B cell (primary cell): ENCODE data around the gene MS4A4E. TPM values are rescaled to one million over a fixed set of nuclear protein-coding genes. Genes with fewer than 3 reads are reported as not detected.

Experiments
- ATAC-seq: fragments of 200-7000 bp; cut with Tn5 transposase; one replicate; pipeline ENCODE4 v1.10.0; 2021; ENCODE audit warnings: low read depth, mild to moderate bottlenecking, moderate number of reproducible peaks, moderate library complexity
- CTCF ChIA-PET: fragments of 350-600 bp; sonication (Branson Sonifier 250); formaldehyde crosslinking; loops from one replicate; lab custom pipeline; 2021; ENCODE audit warnings: antibody characterized with exemption, inconsistent platforms; lab: Charles Lee
- POLR2A ChIA-PET: fragments of 350-600 bp; sonication (Branson Sonifier 250); formaldehyde crosslinking; loops from one replicate; lab custom pipeline; 2021; ENCODE audit warnings: antibody characterized with exemption; lab: Charles Lee
- DNase-seq: peaks from one replicate; pipeline ENCODE4 v3.0.0; 2013
- H2AFZ ChIP-seq: 2 replicates; pipeline ENCODE4 v1.6.1; 2012; ENCODE audit warnings: mild to moderate bottlenecking, low read depth, low read length; ENCODE audit not compliant: insufficient read depth, poor library complexity, severe bottlenecking
- H3K27ac ChIP-seq, 2 donors: 1 replicate in 1 of 2; 2 replicates in 1 of 2; pipeline ENCODE4 v1.5.1; 2012 to 2013; ENCODE audit warnings: low read length in 2 of 2, mild to moderate bottlenecking in 2 of 2, moderate library complexity in 1 of 2
- H3K27me3 ChIP-seq, 4 experiments: fragments of 200-600 bp in 1 of 4; sonication (generic) in 1 of 4; replicated peaks in 1 of 4; 1 replicate in 2 of 4; 2 replicates in 2 of 4; pipeline versions ENCODE4 v1.6.1 to v1.7.0; 2013 to 2016; ENCODE audit warnings: low read length in 3 of 4, mild to moderate bottlenecking in 2 of 4, mixed read lengths in 1 of 4, moderate library complexity in 1 of 4; ENCODE audit not compliant: insufficient read depth in 4 of 4, control insufficient read depth in 3 of 4; ENCODE audit errors: control extremely low read depth in 1 of 4
- H3K36me3 ChIP-seq, 2 experiments: replicated peaks in 1 of 2; 1 replicate in 1 of 2; 2 replicates in 1 of 2; pipeline versions ENCODE4 v1.6.1 to v1.7.1; 2013; ENCODE audit warnings: low read length in 1 of 2; ENCODE audit not compliant: insufficient read depth in 2 of 2, control insufficient read depth in 1 of 2; ENCODE audit errors: control extremely low read depth in 1 of 2, extremely low read depth in 1 of 2
- H3K4me1 ChIP-seq, 2 donors: fragments of 200-600 bp in 1 of 2; sonication (generic) in 1 of 2; 1 replicate in 1 of 2; 2 replicates in 1 of 2; pipeline versions ENCODE4 v1.5.1 to v1.6.1; 2013 to 2017; ENCODE audit warnings: low read length in 2 of 2; ENCODE audit not compliant: control insufficient read depth in 2 of 2, insufficient read depth in 2 of 2
- H3K4me2 ChIP-seq: replicated peaks from 2 replicates; pipeline ENCODE3; 2012; ENCODE audit warnings: mild to moderate bottlenecking, low read depth, low read length; ENCODE audit not compliant: poor library complexity, severe bottlenecking
- H3K4me3 ChIP-seq, 5 experiments: fragments of 200-600 bp in 1 of 5; sonication (generic) in 1 of 5; 1 replicate in 3 of 5; 2 replicates in 2 of 5; pipeline versions ENCODE4 v1.5.1 to v1.7.0; 2011 to 2016; ENCODE audit warnings: low read length in 4 of 5, mild to moderate bottlenecking in 4 of 5, low read depth in 2 of 5, control low read depth in 1 of 5, moderate library complexity in 1 of 5; ENCODE audit not compliant: insufficient read depth in 1 of 5; ENCODE audit errors: control extremely low read depth in 1 of 5, extremely low read depth in 1 of 5
- H3K79me2 ChIP-seq: fragments of 200-600 bp; sonication (generic); one replicate; pipeline ENCODE4 v1.6.0; 2016; ENCODE audit warnings: low read length; ENCODE audit not compliant: control insufficient read depth, insufficient read depth
- H3K9ac ChIP-seq: fragments of 200-600 bp; sonication (generic); 2 replicates; pipeline ENCODE4 v1.6.1; 2017; ENCODE audit warnings: mild to moderate bottlenecking, low read length, moderate library complexity
- H3K9me3 ChIP-seq, 3 donors: one replicate each; pipeline versions ENCODE4 v1.6.1 to v1.7.1; 2013; ENCODE audit warnings: low read length in 2 of 3; ENCODE audit not compliant: control insufficient read depth in 2 of 3, insufficient read depth in 1 of 3; ENCODE audit errors: control extremely low read depth in 1 of 3
- H4K20me1 ChIP-seq: 2 replicates; pipeline ENCODE4 v1.6.0; 2012; ENCODE audit warnings: mild to moderate bottlenecking, low read length; ENCODE audit not compliant: insufficient read depth, control insufficient read depth, poor library complexity, severe bottlenecking
- H3K27ac Mint-ChIP-seq: one replicate; pipeline ENCODE4 v1.8.0; 2021; ENCODE audit warnings: mixed read lengths
- H3K27me3 Mint-ChIP-seq: one replicate; pipeline ENCODE4 v1.8.0; 2021; ENCODE audit warnings: mixed read lengths
- H3K4me1 Mint-ChIP-seq: one replicate; pipeline ENCODE4 v1.8.0; 2021; ENCODE audit warnings: mixed read lengths
- H3K4me3 Mint-ChIP-seq: one replicate; pipeline ENCODE4 v1.8.0; 2021; ENCODE audit warnings: mixed read lengths
- H3K9me3 Mint-ChIP-seq: one replicate; pipeline ENCODE4 v1.8.0; 2022; ENCODE audit warnings: mixed read lengths; ENCODE audit not compliant: insufficient read depth
- EZH2 ChIP-seq: IDR thresholded peaks from 2 replicates; pipeline ENCODE4 v1.6.1; 2012; ENCODE audit warnings: borderline replicate concordance, low read depth, mild to moderate bottlenecking, moderate library complexity, low read length; ENCODE audit not compliant: insufficient read depth, poor library complexity, severe bottlenecking
- WGBS: methylation state at CpG from one replicate; pipeline ENCODE4 v1.1.5; 2013; ENCODE audit warnings: missing lambda C conversion rate; ENCODE audit not compliant: insufficient coverage; 5-methylcytosine and 5-hydroxymethylcytosine counted together
- intact Hi-C: fragments of 100-400 bp; cut with micrococcal nuclease; formaldehyde crosslinking; loops from one replicate; pipeline ENCODE4 v1.10.0; 2022
- polyA plus RNA-seq: library from polyadenylated mRNA; depleted of rRNA; stranded (reverse); fragments of >200 nt; gene quantifications from 2 replicates; pipeline ENCODE4 v1.2.3, GENCODE V29; 2012
- total RNA-seq, 2 donors: library from RNA; stranded (reverse); fragments of 120-200 nt in 1 of 2; gene quantifications; 1 replicate in 1 of 2; 2 replicates in 1 of 2; pipeline versions ENCODE4 v1.2.3 to v1.2.4, GENCODE V29; 2013 to 2022
- TF ChIP-seq, protein P1 (sequence below): fragments of 200-600 bp; IDR thresholded peaks from one replicate; pipeline ENCODE4 v1.8.0; 2022; ENCODE audit warnings: antibody characterized with exemption, mild to moderate bottlenecking

The MS4A4E gene
- total and polyA plus RNA-seq, 2 donors (not counting 1 experiment from before 2014, with no cell fraction given): 0.27 to 0.42 TPM

DNA sequence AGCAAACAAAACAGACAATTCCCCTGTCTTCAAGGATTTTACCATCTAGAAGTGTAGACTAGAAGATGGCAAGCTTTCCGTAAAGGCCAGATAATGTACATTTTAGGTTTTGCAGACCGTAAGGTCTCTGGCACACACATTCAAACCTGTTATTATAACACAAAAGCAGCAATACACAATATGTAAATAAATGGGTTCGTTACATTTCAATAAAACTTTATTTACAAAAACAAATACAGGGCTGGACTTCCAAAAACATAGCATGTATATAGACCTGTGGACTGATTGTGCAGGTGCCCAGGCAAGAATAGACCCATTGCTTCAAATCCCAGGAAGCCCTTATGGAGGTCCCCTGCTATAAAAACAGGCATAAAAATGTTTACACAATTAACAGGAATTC, 33.0 kb downstream of the MS4A4E start:
- peaks cover 6% of the 10 kb centered on the region for H3K27me3 Mint-ChIP-seq
- H3K27ac Mint-ChIP-seq: no peak overlapping the region
- CTCF ChIA-PET: no interaction called here
- intact Hi-C loops: no loop called here
- Histone ChIP-seq H3K27ac (no peak overlapping the region), H3K4me3 (no peak overlapping the region), H4K20me1 (no peaks in the 10 kb centered on the region), H3K36me3 (no peaks in the 10 kb centered on the region), H2AFZ (no peak overlapping the region), H3K79me2 (no peaks in the 10 kb centered on the region), H3K9ac (no peak overlapping the region), H3K9me3 (no peaks in the 10 kb centered on the region), H3K4me1 (no peaks in the 10 kb centered on the region), H3K4me2 (no peak overlapping the region), H3K27me3 (no peaks in the 10 kb centered on the region)
- H3K4me3 Mint-ChIP-seq: no peak overlapping the region
- H3K4me1 Mint-ChIP-seq: peaks cover 4% of the 10 kb centered on the region
- DNase-seq (no peak), ATAC-seq (no peak)
- no CpG with 5 or more reads among the region's 3 CpGs for WGBS
- H3K9me3 Mint-ChIP-seq: no peaks in the 10 kb centered on the region
- POLR2A ChIA-PET: no interaction called here
- TF ChIP-seq, protein P1, sequence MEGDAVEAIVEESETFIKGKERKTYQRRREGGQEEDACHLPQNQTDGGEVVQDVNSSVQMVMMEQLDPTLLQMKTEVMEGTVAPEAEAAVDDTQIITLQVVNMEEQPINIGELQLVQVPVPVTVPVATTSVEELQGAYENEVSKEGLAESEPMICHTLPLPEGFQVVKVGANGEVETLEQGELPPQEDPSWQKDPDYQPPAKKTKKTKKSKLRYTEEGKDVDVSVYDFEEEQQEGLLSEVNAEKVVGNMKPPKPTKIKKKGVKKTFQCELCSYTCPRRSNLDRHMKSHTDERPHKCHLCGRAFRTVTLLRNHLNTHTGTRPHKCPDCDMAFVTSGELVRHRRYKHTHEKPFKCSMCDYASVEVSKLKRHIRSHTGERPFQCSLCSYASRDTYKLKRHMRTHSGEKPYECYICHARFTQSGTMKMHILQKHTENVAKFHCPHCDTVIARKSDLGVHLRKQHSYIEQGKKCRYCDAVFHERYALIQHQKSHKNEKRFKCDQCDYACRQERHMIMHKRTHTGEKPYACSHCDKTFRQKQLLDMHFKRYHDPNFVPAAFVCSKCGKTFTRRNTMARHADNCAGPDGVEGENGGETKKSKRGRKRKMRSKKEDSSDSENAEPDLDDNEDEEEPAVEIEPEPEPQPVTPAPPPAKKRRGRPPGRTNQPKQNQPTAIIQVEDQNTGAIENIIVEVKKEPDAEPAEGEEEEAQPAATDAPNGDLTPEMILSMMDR: no peak
- TF ChIP-seq EZH2: no peak

DNA sequence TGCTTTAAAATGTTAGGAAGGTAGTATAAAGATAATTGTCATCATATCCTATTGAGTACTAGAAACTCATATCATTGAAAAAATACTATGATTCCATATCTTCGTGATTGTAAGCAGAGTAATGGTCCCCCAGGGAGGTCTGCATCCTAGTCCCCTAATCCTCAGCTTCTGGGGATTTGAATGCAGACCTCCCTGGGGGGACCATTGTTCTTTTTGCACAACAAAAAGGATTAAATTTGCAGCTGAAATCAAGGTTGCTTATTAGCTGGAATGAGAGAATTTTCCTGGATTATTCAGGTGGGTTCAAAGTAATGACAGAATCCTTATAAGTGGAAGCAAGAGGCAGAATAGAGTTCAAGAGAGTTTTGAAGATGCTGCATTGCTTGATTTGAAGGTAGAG, 34.0 kb downstream of the MS4A4E start:
- intact Hi-C loops: no loop called here
- H3K4me3 Mint-ChIP-seq: no peak overlapping the region
- Histone ChIP-seq H3K27me3 (no peaks in the 10 kb centered on the region), H3K27ac (no peak overlapping the region), H2AFZ (no peak overlapping the region), H3K4me2 (no peak overlapping the region), H3K79me2 (no peaks in the 10 kb centered on the region), H3K36me3 (no peaks in the 10 kb centered on the region), H3K9ac (no peak overlapping the region), H3K4me3 (no peak overlapping the region), H4K20me1 (no peaks in the 10 kb centered on the region), H3K4me1 (no peaks in the 10 kb centered on the region), H3K9me3 (peaks cover 0 to 1% (median 0%) of the 10 kb centered on the region in 3 donors)
- no peak for DNase-seq
- ChIA-PET CTCF (no interaction called here), POLR2A (no interaction called here)
- TF ChIP-seq EZH2: no peak
- TF ChIP-seq, protein P1: no peak
- peaks cover 6% of the 10 kb centered on the region for H3K4me1 Mint-ChIP-seq
- H3K9me3 Mint-ChIP-seq: no peaks in the 10 kb centered on the region
- no CpG with 5 or more reads among the region's 1 CpG for WGBS
- ATAC-seq: no peak
- no peak overlapping the region for H3K27ac Mint-ChIP-seq
- peaks cover 6% of the 10 kb centered on the region for H3K27me3 Mint-ChIP-seq
